Occipital lobe (tissue), 2 donors: ENCODE results near the gene RALBP1. TPM values are rescaled to one million over a fixed set of nuclear protein-coding genes. Genes with fewer than 3 reads are reported as not detected.
A peak's percentile ranks its signal among the peaks of the same experiment; 100 is the strongest.
"Not testable (repeated sequence)": the region's sequence is repeated elsewhere in the genome, so short reads cannot be mapped to it uniquely, and the experiment has no call there.

Experiments
- DNase-seq: peaks from one replicate; lab custom pipeline; 2025; lab: John Stamatoyannopoulos, UW
- total RNA-seq: library from RNA; depleted of rRNA; stranded (reverse); fragments of >200 nt; gene quantifications from one replicate; pipeline ENCODE4 v1.2.3, GENCODE V29; 2014

The RALBP1 gene
- total RNA-seq, 1 donor from 2014 or later = 34.0 TPM

DNA sequence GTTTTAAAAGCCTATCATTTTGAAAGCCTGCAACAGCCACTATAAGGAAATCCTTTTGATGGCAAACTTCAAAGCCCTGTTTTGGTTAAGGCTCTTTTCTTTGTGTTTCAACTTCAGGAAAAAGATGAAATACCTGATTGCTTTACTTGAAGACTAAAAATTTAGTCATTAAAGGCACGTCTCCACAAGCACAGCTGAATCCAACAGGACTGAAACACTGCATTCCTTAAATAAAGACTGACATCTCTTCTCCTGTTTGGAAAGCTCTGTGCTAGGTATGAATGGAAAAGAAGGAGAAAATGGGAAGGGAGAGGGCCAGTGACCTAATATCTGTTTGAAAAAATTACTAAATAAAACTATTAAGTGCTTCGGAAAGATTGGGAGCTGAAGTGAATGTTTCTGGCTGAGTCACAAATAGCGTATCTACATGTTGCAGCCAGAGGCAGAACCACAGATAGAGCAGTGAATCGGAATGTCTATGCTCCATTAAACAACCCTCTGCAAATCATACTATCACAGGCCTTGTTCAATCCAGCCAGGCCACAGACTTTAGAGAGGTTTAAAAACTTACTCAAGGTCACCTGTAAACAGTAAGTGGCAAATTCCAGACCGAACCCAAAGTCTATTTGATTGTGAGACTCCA lies 21.1 kb upstream of the RALBP1 start:
- DNase-seq = no peak

DNA sequence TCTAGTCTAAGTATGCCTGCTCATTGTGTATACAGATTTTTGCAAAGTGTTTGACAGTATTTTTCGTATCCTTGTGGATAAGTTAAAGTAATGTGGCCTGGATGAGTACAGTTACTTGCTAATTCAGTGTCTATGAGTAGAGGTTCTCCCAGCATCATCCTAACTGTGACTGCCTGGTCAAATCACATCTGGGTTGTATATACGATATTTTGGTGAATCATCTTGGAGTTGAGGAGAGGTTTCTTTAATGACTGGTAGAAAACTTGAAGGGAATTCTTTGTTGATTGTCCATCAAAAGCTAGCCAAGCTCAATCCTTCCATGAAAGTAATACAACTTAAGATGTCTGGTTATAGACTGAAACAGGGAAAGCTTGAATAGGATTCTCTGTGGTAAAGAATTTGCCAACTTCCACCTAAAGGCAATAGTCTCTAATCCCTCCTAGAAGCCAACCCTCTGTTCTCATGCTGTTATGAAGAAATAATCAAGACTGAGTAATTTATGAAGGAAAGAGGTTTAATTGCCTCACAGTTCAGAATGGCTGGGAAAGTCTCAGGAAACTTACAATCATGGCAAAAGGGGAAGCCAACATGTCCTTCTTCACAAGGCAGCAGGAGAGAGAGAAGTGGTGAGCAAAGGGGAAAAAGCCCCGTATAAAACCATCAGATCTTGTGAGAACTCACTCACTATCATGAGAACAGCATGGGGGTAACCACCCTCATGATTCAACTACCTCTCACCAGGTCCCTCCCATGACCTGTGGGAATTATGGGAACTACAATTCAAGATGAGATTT lies 19.4 kb upstream of the RALBP1 start:
- DNase-seq = no peak

DNA sequence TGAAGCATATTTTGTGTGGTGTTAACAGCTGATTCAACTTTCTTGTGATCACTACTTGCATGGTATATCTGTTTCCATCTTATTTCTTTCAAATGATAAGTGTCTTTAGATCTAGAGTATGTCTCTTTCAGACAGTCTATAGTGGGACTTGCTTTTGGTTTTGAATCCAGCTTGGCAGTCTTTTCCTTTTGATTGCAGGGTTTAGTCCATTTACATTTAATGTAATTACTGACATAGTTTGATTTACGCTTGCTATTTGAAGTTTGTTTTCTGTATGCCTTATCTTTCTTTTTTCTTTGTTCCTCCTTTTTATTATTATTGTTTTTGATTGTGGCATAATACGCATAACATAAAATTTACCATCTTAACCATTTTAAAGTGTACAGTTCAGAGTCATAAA lies 9.2 kb upstream of the RALBP1 start:
- DNase-seq = no peak

GRCh38 chr18:9466846-9467245 lies 8.5 kb upstream of the RALBP1 start:
- no peak for DNase-seq

DNA sequence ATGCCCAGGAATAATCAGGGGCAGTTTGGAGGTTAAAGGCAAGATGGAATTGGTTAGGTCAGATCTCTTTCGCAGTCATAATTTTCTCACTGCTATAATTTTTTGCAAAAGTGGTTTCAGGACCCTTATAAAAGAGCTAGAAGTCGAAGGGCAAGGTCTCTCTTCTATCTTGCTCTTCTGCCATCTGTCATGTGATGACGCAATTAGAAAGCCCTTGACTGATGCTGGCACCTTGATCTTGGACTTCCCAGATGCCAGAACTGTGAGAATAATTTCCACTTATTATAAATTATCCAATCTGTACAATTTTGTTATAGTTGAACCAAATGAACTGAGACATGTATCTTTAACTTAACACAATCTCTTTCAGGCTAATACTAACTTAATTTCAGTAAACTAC lies 6.3 kb upstream of the RALBP1 start:
- no peak for DNase-seq

DNA sequence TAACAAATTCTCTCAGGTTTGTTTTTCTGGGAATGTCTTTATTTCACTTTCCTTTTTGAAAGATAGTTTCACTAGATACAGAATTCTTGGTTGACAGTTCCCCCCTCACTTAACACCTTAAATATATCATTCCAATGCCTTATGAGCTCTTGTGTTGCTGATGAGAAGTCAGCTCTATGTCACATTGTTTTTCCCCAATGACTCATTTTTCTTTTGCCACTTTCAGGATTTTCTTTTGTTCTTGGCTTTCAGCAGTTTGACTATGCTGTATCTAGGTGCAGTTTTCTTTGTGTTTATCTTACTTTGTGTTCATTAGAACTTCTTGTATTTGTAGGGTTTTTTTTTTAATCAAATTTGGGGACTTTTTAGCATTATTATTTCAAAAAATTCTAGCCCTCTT lies 5.6 kb upstream of the RALBP1 start:
- no peak for DNase-seq

- DNase-seq = peak; percentile 34
These were observed 968 bp upstream of the RALBP1 start for GRCh38 chr18:9474108-9474982.

- DNase-seq = no peak
These were observed 604 bp downstream of the RALBP1 start for GRCh38 chr18:9475643-9476591.

DNA sequence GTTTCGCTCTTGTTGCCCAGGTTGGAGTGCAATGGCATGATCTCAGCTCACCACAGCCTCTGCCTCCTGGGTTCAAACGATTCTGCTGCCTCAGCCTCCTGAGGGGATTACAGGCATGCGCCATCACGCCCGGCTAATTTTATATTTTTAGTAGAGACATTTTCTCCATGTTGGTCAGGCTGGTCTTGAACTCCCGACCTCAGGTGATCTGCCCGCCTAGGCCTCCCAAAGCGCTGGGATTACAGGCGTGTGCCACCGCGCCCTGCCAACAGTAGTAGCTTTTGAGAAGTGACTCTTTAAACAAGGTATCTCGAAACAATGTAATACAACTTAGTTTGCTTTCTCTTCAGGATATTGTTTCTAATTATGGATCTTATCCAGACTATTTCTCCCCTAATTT lies 1.6 kb downstream of the RALBP1 start:
- DNase-seq = not testable (repeated sequence)

DNA sequence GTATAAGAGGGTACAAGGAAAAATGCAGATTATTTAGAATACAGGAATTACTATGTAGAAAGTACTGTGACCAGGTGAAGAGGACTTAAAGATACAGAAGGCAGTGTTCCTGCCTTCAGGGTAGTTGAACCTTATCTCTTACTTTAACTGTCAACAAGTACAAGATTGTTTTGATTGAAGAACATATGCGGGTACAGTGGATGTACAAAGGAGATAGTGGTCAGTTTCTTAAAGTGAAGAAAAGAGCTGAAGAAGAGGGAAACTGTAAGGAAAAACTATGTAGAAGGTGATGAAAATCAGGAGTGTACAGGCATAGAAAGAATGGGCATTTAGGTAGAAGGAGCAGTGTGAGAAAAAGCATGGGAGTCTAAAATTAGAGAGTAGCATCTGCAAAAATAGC lies 2.2 kb downstream of the RALBP1 start:
- no peak for DNase-seq

DNA sequence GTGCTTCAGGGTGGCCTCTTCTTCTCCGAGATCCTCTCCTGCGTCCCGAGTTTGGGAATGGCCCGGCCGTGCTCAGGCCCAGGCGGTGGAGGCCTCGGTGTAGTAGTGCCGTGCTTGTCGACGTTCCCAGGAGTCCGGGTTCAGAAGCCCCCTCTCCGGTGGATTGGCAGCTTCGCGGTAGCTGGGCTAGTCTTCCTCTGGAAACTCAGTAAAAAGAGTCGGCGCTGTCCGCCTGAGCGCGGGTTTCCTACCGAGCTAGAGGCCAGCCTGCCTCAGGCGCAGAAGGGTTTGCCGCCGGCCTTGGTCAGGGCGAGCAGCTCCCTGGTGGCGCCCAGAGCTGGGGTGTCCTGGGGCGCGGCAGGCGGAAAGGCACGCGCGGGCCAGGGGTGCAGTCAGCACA lies 3.2 kb downstream of the RALBP1 start:
- DNase-seq = no peak

GRCh38 chr18:9482790-9483189 lies 7.5 kb downstream of the RALBP1 start:
- DNase-seq = no peak

GRCh38 chr18:9483526-9483925 lies 8.2 kb downstream of the RALBP1 start:
- DNase-seq = no peak

- DNase-seq = not testable (repeated sequence)
These were observed 9.5 kb downstream of the RALBP1 start for GRCh38 chr18:9484856-9485255.

GRCh38 chr18:9488538-9488937 lies 13.2 kb downstream of the RALBP1 start:
- no peak for DNase-seq

DNA sequence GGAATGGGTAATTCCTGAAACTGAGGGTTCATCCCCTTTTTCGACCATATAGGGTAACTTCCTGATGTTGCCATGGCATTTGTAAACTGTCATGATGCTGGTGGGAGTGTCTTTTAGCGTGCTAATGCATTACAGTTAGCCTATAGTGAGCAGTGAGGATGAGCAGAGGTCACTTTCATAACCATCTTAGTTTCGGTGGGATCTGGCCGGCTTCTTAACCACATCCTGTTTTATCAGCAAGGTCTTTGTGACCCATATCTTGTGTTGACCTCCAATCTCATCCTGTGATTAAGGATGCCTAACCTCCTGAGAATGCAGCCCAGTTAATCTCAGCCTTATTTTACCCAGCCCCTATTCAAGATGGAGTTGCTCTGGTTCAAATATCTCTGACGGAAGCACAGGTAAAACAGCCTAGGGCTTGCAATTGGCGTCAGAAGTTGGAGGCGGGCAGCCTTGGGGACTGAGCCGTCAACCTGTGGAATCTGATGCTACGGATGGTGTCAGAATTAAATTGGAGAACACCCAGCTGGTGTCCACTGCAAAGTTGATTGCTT lies 19.5 kb downstream of the RALBP1 start:
- no peak for DNase-seq

GRCh38 chr18:9495465-9495864 lies 20.2 kb downstream of the RALBP1 start:
- no peak for DNase-seq

DNA sequence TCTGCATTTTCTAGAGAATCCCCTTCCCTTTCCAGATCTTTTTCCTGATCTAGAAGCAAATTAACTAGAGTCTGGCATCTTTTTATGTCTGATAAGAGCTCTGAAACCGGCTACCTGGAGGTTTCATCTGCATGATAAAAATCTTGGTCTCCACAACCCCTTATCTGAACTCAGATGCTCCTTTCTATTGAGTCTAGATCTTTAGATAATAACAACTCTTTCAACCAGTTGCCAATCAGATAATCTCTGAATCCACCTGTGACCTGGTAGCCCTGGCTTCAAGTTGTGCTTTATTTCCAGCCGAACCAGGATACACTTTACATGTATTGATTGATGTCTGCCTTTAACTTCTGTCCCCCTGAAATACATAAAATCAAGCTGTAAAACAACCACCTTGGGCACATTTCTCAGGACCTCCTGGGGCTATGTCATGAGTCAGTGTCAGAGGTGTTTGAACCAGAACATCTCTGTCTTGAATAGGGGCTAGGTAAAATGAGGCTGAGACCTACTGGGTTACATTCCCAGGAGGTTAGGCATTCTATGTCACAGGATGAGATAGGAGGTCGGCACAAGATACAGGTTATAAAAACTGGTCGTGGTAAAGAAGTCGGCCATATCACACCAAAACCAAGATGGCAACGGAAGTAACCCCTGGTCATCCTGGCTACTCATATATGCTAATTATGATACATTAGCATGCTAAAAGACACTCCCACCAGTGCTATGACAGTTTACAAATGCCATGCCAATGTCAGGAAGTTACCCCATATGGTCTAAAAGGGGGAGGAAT lies 20.8 kb downstream of the RALBP1 start:
- no peak for DNase-seq

GRCh38 chr18:9506046-9506792 lies 30.9 kb downstream of the RALBP1 start:
- no peak for DNase-seq
